ENCODE measurements around the gene TACO1.
A peak's percentile ranks its signal among the peaks of the same experiment; 100 is the strongest.

The TACO1 gene

DNA sequence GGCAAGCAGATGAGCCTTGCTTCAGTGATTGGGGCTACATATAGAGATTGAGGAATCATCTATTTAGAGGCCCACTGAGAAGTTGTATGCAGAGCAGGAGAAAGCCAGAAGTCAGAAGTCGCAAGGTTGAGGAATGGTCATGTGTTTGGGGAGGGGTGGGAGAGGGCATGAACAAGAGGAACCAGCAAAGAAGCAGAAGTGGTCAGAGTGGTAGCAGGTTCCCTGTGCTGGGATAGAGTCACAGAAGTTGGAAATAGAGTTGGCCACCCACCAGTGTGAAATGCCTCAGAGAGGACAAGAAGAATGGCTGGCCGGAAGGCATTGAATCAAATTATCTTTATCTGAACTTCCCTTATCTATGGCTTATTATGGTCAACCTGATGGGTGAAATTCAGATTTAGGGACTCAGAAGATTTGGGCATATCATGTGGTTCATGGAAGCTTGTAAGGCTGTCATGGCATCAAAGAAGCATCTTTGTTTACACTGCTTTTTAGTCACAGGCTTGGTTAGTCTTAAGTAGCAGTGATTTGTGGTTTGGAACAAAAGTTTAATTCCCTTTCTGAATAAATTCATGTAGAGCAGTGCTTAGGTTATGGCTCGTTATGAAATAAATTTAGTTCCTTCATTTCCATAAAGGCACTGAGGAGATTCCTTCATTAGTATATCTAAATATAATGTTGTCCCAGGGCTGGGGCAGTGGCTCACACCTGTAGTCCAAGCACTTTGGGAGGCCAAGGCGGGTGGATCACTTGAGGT lies 41.2 kb downstream of the TACO1 start:
- no peak for DNase-seq

DNA sequence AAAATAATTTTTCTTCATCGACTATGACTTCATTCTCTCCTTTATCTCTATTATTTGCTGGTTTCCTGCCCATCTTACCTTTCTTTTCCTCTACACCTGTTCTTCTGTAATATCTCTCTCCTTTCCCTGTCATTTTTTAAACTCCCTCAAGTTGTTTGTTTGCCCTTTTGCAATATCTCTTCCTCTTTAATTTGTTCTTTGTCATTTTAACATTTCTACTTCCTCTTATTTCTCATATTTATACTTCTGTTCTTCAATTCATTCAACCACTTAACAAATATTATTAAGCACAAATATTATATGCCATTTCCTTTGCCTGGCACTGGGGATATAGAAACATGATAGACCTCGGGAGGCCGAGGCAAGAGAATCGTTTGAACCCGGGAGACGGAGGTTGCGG lies 44.2 kb downstream of the TACO1 start:
- no peak for DNase-seq

DNA sequence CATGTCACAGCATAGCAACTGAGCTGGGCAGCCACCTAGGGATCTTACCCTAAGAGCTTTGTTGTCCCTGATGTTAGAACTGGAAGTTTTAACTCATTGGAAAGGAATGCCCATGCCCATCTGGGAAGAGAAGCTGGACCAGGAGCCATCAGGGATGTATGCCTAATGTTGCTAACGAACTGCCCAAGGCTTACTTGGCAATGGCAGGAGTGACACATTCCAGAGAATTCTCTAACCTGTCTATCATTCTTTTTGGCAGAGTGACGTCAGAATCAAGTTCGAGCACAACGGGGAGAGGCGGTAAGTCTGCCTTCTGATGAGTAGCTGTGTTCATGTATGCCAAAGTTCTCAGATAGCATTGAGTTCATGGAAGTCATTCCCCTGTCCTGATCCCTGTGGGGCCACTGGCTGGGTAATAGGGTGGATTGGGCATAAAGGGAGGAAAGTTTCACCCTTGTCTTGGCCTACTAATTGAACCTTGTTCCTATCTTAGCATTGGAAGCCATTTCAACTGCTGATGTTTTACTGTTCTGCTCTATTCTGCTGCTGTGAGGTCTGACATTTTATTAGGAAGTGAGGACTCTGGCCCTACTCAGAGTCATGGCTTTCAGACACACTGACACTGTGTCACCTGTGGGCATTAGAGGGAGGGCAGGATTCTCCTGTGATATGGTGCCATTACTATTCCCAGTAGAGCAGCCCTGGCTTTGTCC lies 45.2 kb downstream of the TACO1 start:
- peak; percentile 29 for DNase-seq

DNA sequence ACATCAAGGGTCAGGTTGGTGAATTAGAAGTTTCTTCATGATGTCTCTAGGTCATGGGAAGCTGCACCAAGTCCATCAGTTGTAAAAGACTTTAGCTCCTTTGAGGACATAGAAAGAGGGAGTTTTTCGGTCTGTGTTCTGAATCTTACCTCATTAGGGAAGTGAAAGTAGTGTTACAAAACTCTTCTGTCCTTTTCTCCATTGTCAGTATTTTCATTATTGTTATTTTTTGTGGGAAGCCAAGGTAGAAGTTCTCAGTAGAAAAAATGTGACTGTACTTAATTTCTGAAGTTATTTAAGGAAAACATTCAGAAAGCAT lies 45.8 kb downstream of the TACO1 start:
- no peak for DNase-seq

DNA sequence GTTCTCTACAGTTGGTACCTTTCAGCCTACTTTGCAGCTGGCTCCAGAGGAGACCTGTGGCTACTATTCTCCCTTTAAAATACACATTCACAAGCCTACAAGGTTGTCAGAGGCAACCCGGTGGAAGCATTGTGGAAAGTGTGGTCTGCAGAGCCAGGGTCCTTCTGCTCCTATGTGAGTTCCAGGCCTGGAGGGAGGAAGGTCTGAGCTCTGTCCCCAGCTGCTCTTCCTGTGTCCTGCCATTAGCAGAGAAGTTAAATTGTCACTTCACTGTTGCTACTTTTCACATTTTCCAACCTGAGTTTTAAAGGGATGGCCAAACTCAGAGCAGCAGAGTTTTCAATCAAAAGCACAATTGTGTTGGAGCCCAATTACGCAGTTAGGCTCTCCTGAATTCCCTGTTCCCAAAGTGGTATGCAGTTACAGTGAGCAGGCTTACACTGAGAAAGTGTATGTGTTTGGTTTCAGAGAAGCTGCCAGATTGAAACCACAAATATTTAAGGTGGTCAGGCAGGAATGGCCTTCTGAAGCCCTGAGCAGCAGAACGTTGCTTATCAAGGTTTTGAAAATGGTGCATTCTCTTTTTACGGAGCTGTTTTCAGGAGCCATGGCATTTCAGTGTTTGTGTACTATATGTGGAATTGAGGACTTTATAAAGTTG lies 46.5 kb downstream of the TACO1 start:
- DNase-seq, result peak; percentile 27

- no peak for DNase-seq
Measured at GRCh38 chr17:63647936-63648335, 47.2 kb downstream of the TACO1 start.

- DNase-seq, result no peak
Measured at GRCh38 chr17:63649813-63650212, 49.1 kb downstream of the TACO1 start.

DNA sequence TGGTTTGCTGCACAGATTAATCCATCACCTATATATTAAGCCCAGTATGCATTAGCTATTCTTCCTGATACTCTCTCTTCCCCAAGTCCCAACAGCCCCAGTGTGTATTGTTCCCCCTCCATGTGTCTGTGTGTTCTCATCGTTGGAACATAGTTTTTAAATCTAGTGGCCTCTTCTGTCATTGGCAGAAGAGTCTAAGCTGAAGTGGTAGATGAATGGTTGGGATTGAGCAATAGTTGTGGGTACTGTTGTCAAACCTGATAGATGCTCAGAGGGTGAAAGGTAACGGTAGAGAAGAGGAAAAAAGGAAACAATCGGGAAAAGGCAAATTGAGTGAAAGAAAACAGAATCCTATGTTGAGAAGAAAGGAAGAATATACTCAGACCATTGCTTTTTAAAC lies 51.4 kb downstream of the TACO1 start:
- no peak for DNase-seq

GRCh38 chr17:63653050-63653449 lies 52.4 kb downstream of the TACO1 start:
- no peak for DNase-seq

GRCh38 chr17:63657786-63658185 lies 57.1 kb downstream of the TACO1 start:
- no peak for DNase-seq

Measured in EL (cell line).